T-helper 2 cell treated with Interferon-gamma antibody and Interleukin-4, amounts not matched to agents 5 μg/mL and 100 μg/mL, for 36 hours (primary cell): ENCODE data around the gene SIM2.

Experiments used
- DNase-seq: peaks from one replicate; pipeline ENCODE4 v3.0.0; 2021; ENCODE audit warnings: low spot score
- H3K27ac Mint-ChIP-seq: one replicate; pipeline ENCODE4 v1.8.0; 2021; ENCODE audit warnings: mild to moderate bottlenecking, mixed read lengths
- H3K27me3 Mint-ChIP-seq: one replicate; pipeline ENCODE4 v1.8.0; 2021; ENCODE audit warnings: low read depth, mixed read lengths
- H3K36me3 Mint-ChIP-seq: one replicate; pipeline ENCODE4 v1.8.0; 2021; ENCODE audit warnings: low read depth, mixed read lengths
- H3K4me1 Mint-ChIP-seq: one replicate; pipeline ENCODE4 v1.8.0; 2021; ENCODE audit warnings: low read depth, mixed read lengths
- H3K4me3 Mint-ChIP-seq: one replicate; pipeline ENCODE4 v1.8.0; 2022; ENCODE audit warnings: mild to moderate bottlenecking, moderate library complexity, mixed read lengths
- H3K9me3 Mint-ChIP-seq: one replicate; pipeline ENCODE4 v1.8.0; 2021; ENCODE audit warnings: mixed read lengths

SIM2 gene

GRCh38 chr21:36754241-36754898, 55.5 kb downstream of the SIM2 start:
- Mint-ChIP-seq H3K27ac (no peak overlapping the region), H3K9me3 (no peaks in the 10 kb centered on the region), H3K36me3 (peaks cover 2% of the 10 kb centered on the region), H3K4me1 (no peaks in the 10 kb centered on the region), H3K4me3 (no peak overlapping the region), H3K27me3 (peaks cover 8% of the 10 kb centered on the region)
- no peak for DNase-seq

GRCh38 chr21:36756527-36756926, 57.6 kb downstream of the SIM2 start:
- no peaks in the 10 kb centered on the region for H3K9me3 Mint-ChIP-seq
- no peak overlapping the region for H3K4me3 Mint-ChIP-seq
- DNase-seq: no peak
- peaks cover 2% of the 10 kb centered on the region for H3K36me3 Mint-ChIP-seq
- no peak overlapping the region for H3K27ac Mint-ChIP-seq
- no peaks in the 10 kb centered on the region for H3K4me1 Mint-ChIP-seq
- H3K27me3 Mint-ChIP-seq: no peaks in the 10 kb centered on the region

GRCh38 chr21:36757196-36757595, 58.3 kb downstream of the SIM2 start:
- Mint-ChIP-seq H3K4me3 (no peak overlapping the region), H3K4me1 (no peaks in the 10 kb centered on the region), H3K36me3 (peaks cover 2% of the 10 kb centered on the region), H3K27ac (no peak overlapping the region), H3K27me3 (no peaks in the 10 kb centered on the region), H3K9me3 (no peaks in the 10 kb centered on the region)
- no peak for DNase-seq

GRCh38 chr21:36759348-36760083, 60.6 kb downstream of the SIM2 start:
- Mint-ChIP-seq H3K4me3 (no peak overlapping the region), H3K27me3 (no peaks in the 10 kb centered on the region), H3K27ac (no peak overlapping the region), H3K36me3 (peaks cover 2% of the 10 kb centered on the region), H3K9me3 (no peaks in the 10 kb centered on the region), H3K4me1 (no peaks in the 10 kb centered on the region)
- no peak for DNase-seq

- Mint-ChIP-seq H3K27ac (no peak overlapping the region), H3K4me3 (no peak overlapping the region), H3K36me3 (peaks cover 2% of the 10 kb centered on the region), H3K27me3 (no peaks in the 10 kb centered on the region), H3K9me3 (no peaks in the 10 kb centered on the region), H3K4me1 (no peaks in the 10 kb centered on the region)
- no peak for DNase-seq
These were observed 62.8 kb downstream of the SIM2 start for GRCh38 chr21:36761685-36762084.

GRCh38 chr21:36762642-36763041, 63.7 kb downstream of the SIM2 start:
- H3K27me3 Mint-ChIP-seq: no peaks in the 10 kb centered on the region

GRCh38 chr21:36763305-36763704, 64.4 kb downstream of the SIM2 start:
- Mint-ChIP-seq H3K4me1 (no peaks in the 10 kb centered on the region), H3K27ac (no peak overlapping the region), H3K36me3 (peaks cover 2% of the 10 kb centered on the region), H3K4me3 (no peak overlapping the region), H3K9me3 (no peaks in the 10 kb centered on the region), H3K27me3 (no peaks in the 10 kb centered on the region)
- no peak for DNase-seq

More at GRCh38 chr21:36762642-36763041, 63.7 kb downstream of the SIM2 start:
- Mint-ChIP-seq H3K4me1 (no peaks in the 10 kb centered on the region), H3K9me3 (no peaks in the 10 kb centered on the region), H3K4me3 (no peak overlapping the region), H3K27ac (no peak overlapping the region), H3K36me3 (peaks cover 2% of the 10 kb centered on the region)
- DNase-seq: no peak

- H3K4me3 Mint-ChIP-seq: no peak overlapping the region
- H3K9me3 Mint-ChIP-seq: no peaks in the 10 kb centered on the region
- no peak overlapping the region for H3K27ac Mint-ChIP-seq
- no peaks in the 10 kb centered on the region for H3K4me1 Mint-ChIP-seq
- no peaks in the 10 kb centered on the region for H3K36me3 Mint-ChIP-seq
- H3K27me3 Mint-ChIP-seq: no peaks in the 10 kb centered on the region
- DNase-seq: no peak
These were observed 66.3 kb downstream of the SIM2 start for GRCh38 chr21:36765229-36765628.

- Mint-ChIP-seq H3K27ac (no peak overlapping the region), H3K4me3 (no peak overlapping the region), H3K9me3 (no peaks in the 10 kb centered on the region), H3K4me1 (no peaks in the 10 kb centered on the region), H3K36me3 (no peaks in the 10 kb centered on the region), H3K27me3 (no peaks in the 10 kb centered on the region)
- no peak for DNase-seq
These were observed 67.6 kb downstream of the SIM2 start for GRCh38 chr21:36766511-36766910.

GRCh38 chr21:36767096-36767495, 68.2 kb downstream of the SIM2 start:
- no peak for DNase-seq
- no peak overlapping the region for H3K4me3 Mint-ChIP-seq
- H3K9me3 Mint-ChIP-seq: no peaks in the 10 kb centered on the region
- no peaks in the 10 kb centered on the region for H3K4me1 Mint-ChIP-seq
- no peak overlapping the region for H3K27ac Mint-ChIP-seq
- H3K27me3 Mint-ChIP-seq: no peaks in the 10 kb centered on the region
- no peaks in the 10 kb centered on the region for H3K36me3 Mint-ChIP-seq

GRCh38 chr21:36768496-36768895, 69.6 kb downstream of the SIM2 start:
- no peaks in the 10 kb centered on the region for H3K27me3 Mint-ChIP-seq
- H3K4me1 Mint-ChIP-seq: no peaks in the 10 kb centered on the region
- DNase-seq: no peak
- no peaks in the 10 kb centered on the region for H3K9me3 Mint-ChIP-seq
- H3K4me3 Mint-ChIP-seq: no peak overlapping the region
- H3K27ac Mint-ChIP-seq: no peak overlapping the region
- no peaks in the 10 kb centered on the region for H3K36me3 Mint-ChIP-seq

- no peaks in the 10 kb centered on the region for H3K27me3 Mint-ChIP-seq
- no peaks in the 10 kb centered on the region for H3K4me1 Mint-ChIP-seq
- H3K27ac Mint-ChIP-seq: no peak overlapping the region
These were observed 70.3 kb downstream of the SIM2 start for GRCh38 chr21:36769051-36769839.

GRCh38 chr21:36773117-36773516, 74.2 kb downstream of the SIM2 start:
- Mint-ChIP-seq H3K36me3 (no peaks in the 10 kb centered on the region), H3K27me3 (no peaks in the 10 kb centered on the region), H3K4me1 (no peaks in the 10 kb centered on the region), H3K9me3 (no peaks in the 10 kb centered on the region), H3K4me3 (no peak overlapping the region), H3K27ac (no peak overlapping the region)
- DNase-seq: no peak

More at GRCh38 chr21:36769051-36769839, 70.3 kb downstream of the SIM2 start:
- no peak for DNase-seq
- Mint-ChIP-seq H3K36me3 (no peaks in the 10 kb centered on the region), H3K4me3 (no peak overlapping the region), H3K9me3 (no peaks in the 10 kb centered on the region)

GRCh38 chr21:36773995-36774394, 75.1 kb downstream of the SIM2 start:
- DNase-seq: no peak
- no peaks in the 10 kb centered on the region for H3K9me3 Mint-ChIP-seq
- no peak overlapping the region for H3K4me3 Mint-ChIP-seq
- H3K27me3 Mint-ChIP-seq: no peaks in the 10 kb centered on the region
- no peak overlapping the region for H3K27ac Mint-ChIP-seq
- H3K36me3 Mint-ChIP-seq: no peaks in the 10 kb centered on the region
- no peaks in the 10 kb centered on the region for H3K4me1 Mint-ChIP-seq
